HG03280 (cell line): ENCODE measurements around the gene TBC1D22B.

ENCODE experiments used
- ATAC-seq: cut with Tn5 transposase; IDR thresholded peaks from one replicate; pipeline ENCODE4 v1.9.1; 2021; ENCODE audit warnings: mild to moderate bottlenecking, moderate library complexity; ENCODE audit not compliant: unreplicated experiment

Gene TBC1D22B

GRCh38 chr6:37257634-37258404, at the start of gene TBC1D22B, which contains the start of gene TMEM217:
TBC1D22B (plus strand) TSS chr6:37257772; CDS start chr6:37257918, 146 bp downstream.
TMEM217 (minus strand) TSS chr6:37258144; CDS start chr6:37219030, 39,114 bp downstream.
- peak; percentile 98 for ATAC-seq

- peak; percentile 73 for ATAC-seq
Observed at GRCh38 chr6:37207903-37208456, 49.6 kb upstream of the TBC1D22B start.

GRCh38 chr6:37208793-37209192, 48.8 kb upstream of the TBC1D22B start:
- no peak for ATAC-seq

GRCh38 chr6:37209461-37210205, 47.9 kb upstream of the TBC1D22B start:
- ATAC-seq, result no peak

GRCh38 chr6:37210313-37210968, 47.1 kb upstream of the TBC1D22B start:
- ATAC-seq, result no peak

- no peak for ATAC-seq
Observed at GRCh38 chr6:37212268-37212667, 45.3 kb upstream of the TBC1D22B start.

- no peak for ATAC-seq
Observed at GRCh38 chr6:37218061-37218460, 39.5 kb upstream of the TBC1D22B start.

- ATAC-seq, result no peak
Observed at GRCh38 chr6:37218511-37218910, 39.1 kb upstream of the TBC1D22B start.

- ATAC-seq, result no peak
Observed at GRCh38 chr6:37221585-37222124, 35.9 kb upstream of the TBC1D22B start.

GRCh38 chr6:37222125-37222967, 35.2 kb upstream of the TBC1D22B start:
- peak; percentile 85 for ATAC-seq

- no peak for ATAC-seq
Observed at GRCh38 chr6:37222992-37223391, 34.6 kb upstream of the TBC1D22B start.

- no peak for ATAC-seq
Observed at GRCh38 chr6:37225350-37226169, 32.0 kb upstream of the TBC1D22B start.

- no peak for ATAC-seq
Observed at GRCh38 chr6:37230104-37230503, 27.5 kb upstream of the TBC1D22B start.

- ATAC-seq, result no peak
Observed at GRCh38 chr6:37232430-37233017, 25.0 kb upstream of the TBC1D22B start.

- no peak for ATAC-seq
Observed at GRCh38 chr6:37233541-37233940, 24.0 kb upstream of the TBC1D22B start.

- ATAC-seq, result no peak
Observed at GRCh38 chr6:37236921-37237320, 20.7 kb upstream of the TBC1D22B start.

GRCh38 chr6:37237789-37238188, 19.8 kb upstream of the TBC1D22B start:
- ATAC-seq, result no peak

- no peak for ATAC-seq
Observed at GRCh38 chr6:37238381-37238780, 19.2 kb upstream of the TBC1D22B start.

GRCh38 chr6:37239526-37239925, 18.0 kb upstream of the TBC1D22B start:
- no peak for ATAC-seq
